ENCODE measurements around the gene C1orf122.

DNA sequence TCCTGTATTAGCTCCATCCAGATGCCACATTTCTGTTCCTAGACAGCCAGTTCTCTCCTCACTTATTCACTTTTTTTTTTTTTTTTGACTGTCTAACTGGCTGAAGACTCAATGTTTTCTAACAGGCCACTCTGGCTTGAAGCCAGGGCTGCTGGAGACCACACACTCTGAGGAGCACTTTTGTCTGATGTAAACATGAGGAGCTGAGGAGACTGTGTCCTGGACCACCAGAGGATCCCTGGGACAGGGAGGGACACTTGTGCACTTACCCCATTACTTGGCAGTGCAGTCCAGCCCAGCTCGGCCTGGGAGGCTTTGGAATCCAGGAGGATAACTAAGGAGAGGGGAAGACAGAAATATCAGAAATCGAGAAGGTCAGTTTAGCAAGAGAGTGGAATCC, 45.1 kb upstream of the C1orf122 start:
- TF ChIP-seq, protein P1, sequence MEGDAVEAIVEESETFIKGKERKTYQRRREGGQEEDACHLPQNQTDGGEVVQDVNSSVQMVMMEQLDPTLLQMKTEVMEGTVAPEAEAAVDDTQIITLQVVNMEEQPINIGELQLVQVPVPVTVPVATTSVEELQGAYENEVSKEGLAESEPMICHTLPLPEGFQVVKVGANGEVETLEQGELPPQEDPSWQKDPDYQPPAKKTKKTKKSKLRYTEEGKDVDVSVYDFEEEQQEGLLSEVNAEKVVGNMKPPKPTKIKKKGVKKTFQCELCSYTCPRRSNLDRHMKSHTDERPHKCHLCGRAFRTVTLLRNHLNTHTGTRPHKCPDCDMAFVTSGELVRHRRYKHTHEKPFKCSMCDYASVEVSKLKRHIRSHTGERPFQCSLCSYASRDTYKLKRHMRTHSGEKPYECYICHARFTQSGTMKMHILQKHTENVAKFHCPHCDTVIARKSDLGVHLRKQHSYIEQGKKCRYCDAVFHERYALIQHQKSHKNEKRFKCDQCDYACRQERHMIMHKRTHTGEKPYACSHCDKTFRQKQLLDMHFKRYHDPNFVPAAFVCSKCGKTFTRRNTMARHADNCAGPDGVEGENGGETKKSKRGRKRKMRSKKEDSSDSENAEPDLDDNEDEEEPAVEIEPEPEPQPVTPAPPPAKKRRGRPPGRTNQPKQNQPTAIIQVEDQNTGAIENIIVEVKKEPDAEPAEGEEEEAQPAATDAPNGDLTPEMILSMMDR (IDR thresholded peaks at IDR 0.05; ENCODE audit: insufficient read depth, low read length, poor library complexity, severe bottlenecking) = no peak
- no peak for TF ChIP-seq EZH2phosphoT487 (conservative IDR thresholded peaks at IDR 0.05; ENCODE audit: low read length)

All from SU-DHL-6 (cell line).